ENCODE measurements around the gene PAPOLA. TPM values are rescaled to one million over a fixed set of nuclear protein-coding genes. Genes with fewer than 3 reads are reported as not detected.

Gene PAPOLA
- total and polyA plus RNA-seq, 4 donors, result 62.2 to 285 (median 96.2) TPM

DNA sequence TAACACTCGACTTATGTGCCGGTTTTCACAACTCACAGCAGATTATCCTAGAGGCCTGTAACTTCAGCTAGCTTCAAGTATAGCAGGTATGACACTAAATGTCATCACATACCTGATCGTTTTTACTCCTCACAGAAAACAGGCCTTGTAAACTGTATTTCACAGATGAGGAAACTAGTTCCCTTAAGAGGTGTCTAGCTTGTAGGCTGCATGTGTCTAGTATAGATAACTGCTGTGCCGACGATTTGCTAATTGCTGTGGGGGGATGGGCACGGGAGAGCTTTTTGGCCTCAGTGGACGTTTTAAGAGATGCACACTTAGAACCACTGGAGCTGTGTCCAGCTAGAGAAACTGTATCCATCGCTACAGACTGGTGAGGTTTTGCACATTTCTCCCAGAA lies 78.8 kb downstream of the PAPOLA start:
- Histone ChIP-seq H3K9me3 (ENCODE audit: control insufficient read depth in 4 of 4, insufficient read depth in 3 of 4, low read length in 3 of 4) (no peaks in the 10 kb centered on the region), H3K9ac (ENCODE audit: insufficient read depth in 1 of 2, low read length in 2 of 2) (no peak overlapping the region), H3K4me3 (no peak overlapping the region), H3K27me3 (ENCODE audit: control insufficient read depth in 3 of 3, insufficient read depth in 3 of 3, low read length in 2 of 3) (peaks cover 0 to 3% (median 0%) of the 10 kb centered on the region in 3 donors), H3K27ac (ENCODE audit: low read depth in 1 of 2, low read length in 1 of 2) (no peak overlapping the region), H3K36me3 (ENCODE audit: control insufficient read depth in 4 of 4, insufficient read depth in 4 of 4, low read length in 4 of 4) (no peaks in the 10 kb centered on the region), H3K4me1 (ENCODE audit: control insufficient read depth in 5 of 5, insufficient read depth in 5 of 5, low read length in 5 of 5) (peaks cover 0 to 26% (median 1%) of the 10 kb centered on the region in 5 donors)
- DNase-seq (no peak), ATAC-seq (ENCODE audit: insufficient read depth, low FRiP score) (no peak)
- TF ChIP-seq, protein P1, sequence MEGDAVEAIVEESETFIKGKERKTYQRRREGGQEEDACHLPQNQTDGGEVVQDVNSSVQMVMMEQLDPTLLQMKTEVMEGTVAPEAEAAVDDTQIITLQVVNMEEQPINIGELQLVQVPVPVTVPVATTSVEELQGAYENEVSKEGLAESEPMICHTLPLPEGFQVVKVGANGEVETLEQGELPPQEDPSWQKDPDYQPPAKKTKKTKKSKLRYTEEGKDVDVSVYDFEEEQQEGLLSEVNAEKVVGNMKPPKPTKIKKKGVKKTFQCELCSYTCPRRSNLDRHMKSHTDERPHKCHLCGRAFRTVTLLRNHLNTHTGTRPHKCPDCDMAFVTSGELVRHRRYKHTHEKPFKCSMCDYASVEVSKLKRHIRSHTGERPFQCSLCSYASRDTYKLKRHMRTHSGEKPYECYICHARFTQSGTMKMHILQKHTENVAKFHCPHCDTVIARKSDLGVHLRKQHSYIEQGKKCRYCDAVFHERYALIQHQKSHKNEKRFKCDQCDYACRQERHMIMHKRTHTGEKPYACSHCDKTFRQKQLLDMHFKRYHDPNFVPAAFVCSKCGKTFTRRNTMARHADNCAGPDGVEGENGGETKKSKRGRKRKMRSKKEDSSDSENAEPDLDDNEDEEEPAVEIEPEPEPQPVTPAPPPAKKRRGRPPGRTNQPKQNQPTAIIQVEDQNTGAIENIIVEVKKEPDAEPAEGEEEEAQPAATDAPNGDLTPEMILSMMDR (IDR thresholded peaks at IDR 0.05; ENCODE audit: control extremely low read depth, extremely low read depth), result no peak
- 73 to 83% methylated on average over 8 of the region's 8 CpGs for WGBS, 2 donors

DNA sequence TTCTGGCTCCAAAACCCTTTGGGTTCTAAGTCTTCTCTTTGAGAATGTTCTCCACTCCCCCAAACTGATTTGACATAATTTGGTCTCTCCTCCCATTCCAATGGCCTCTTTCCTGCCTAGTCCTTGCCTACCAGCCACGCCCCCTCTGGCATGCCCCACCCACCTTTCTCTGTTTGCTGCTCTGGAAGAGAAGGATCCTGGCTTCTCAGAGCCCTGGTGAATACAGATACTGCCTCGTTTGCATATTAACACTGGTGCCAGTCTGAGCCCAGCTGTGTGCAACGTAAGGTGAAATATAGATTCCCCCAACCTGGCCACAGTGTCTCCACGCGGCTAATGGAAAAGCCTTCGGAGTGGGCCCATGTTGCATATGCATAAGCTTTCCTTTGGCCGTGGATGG lies 79.7 kb downstream of the PAPOLA start:
- ATAC-seq (ENCODE audit: insufficient read depth, low FRiP score) (no peak), DNase-seq (no peak)
- no peaks in the 10 kb centered on the region for H3K36me3 ChIP-seq (ENCODE audit: control insufficient read depth in 4 of 4, insufficient read depth in 4 of 4, low read length in 4 of 4)
- peaks cover 0 to 34% (median 4%) of the 10 kb centered on the region in 5 donors for H3K4me1 ChIP-seq (ENCODE audit: control insufficient read depth in 5 of 5, insufficient read depth in 5 of 5, low read length in 5 of 5)
- no peak overlapping the region for H3K9ac ChIP-seq (ENCODE audit: insufficient read depth in 1 of 2, low read length in 2 of 2)
- H3K9me3 ChIP-seq (ENCODE audit: control insufficient read depth in 4 of 4, insufficient read depth in 3 of 4, low read length in 3 of 4), result no peaks in the 10 kb centered on the region
- peaks cover 0 to 3% (median 0%) of the 10 kb centered on the region in 3 donors for H3K27me3 ChIP-seq (ENCODE audit: control insufficient read depth in 3 of 3, insufficient read depth in 3 of 3, low read length in 2 of 3)
- H3K4me3 ChIP-seq, result no peak overlapping the region
- WGBS, 2 donors, result 84 to 94% methylated on average over 7 of the region's 7 CpGs
- TF ChIP-seq, protein P1 (IDR thresholded peaks at IDR 0.05; ENCODE audit: control extremely low read depth, extremely low read depth), result no peak
- H3K27ac ChIP-seq (ENCODE audit: low read depth in 1 of 2, low read length in 1 of 2), result no peak overlapping the region

DNA sequence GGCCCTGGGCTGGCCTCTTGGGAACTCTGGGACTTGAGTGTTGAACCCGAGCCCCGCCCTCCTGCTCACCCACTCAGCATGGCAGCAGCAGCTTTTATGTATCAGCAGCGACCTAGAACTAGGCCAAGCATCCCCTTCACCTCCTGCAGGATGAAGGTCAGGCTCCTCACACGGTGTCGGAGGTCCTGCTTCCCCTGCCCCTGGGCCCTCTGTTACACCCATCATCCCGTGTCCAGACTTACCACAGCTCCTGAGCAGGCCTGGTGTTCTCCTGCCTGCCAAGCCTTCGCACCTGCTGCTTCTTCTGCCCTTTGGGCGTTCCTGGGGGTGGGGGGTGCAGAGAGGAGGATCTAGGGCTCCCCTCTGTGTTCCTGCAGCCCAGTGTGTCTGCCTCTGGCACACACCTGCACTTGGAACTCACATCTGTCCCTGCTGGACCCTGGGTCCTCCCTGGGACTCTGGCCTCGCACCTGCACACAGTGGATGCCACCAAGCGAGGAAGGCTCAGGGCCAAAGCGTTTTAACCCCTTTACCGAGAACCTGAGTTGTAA lies 80.3 kb downstream of the PAPOLA start:
- Histone ChIP-seq H3K9me3 (ENCODE audit: control insufficient read depth in 4 of 4, insufficient read depth in 3 of 4, low read length in 3 of 4) (no peaks in the 10 kb centered on the region), H3K36me3 (ENCODE audit: control insufficient read depth in 4 of 4, insufficient read depth in 4 of 4, low read length in 4 of 4) (no peaks in the 10 kb centered on the region), H3K27me3 (ENCODE audit: control insufficient read depth in 3 of 3, insufficient read depth in 3 of 3, low read length in 2 of 3) (peaks cover 0 to 3% (median 0%) of the 10 kb centered on the region in 3 donors), H3K27ac (ENCODE audit: low read depth in 1 of 2, low read length in 1 of 2) (no peak overlapping the region), H3K4me1 (ENCODE audit: control insufficient read depth in 5 of 5, insufficient read depth in 5 of 5, low read length in 5 of 5) (peaks cover 0 to 40% (median 4%) of the 10 kb centered on the region in 5 donors), H3K9ac (ENCODE audit: insufficient read depth in 1 of 2, low read length in 2 of 2) (no peak overlapping the region), H3K4me3 (no peak overlapping the region)
- TF ChIP-seq, protein P1 (IDR thresholded peaks at IDR 0.05; ENCODE audit: control extremely low read depth, extremely low read depth), result no peak
- no peak for ATAC-seq (ENCODE audit: insufficient read depth, low FRiP score)
- DNase-seq, result no peak
- WGBS, 2 donors, result 79 to 85% methylated on average over 12 of the region's 12 CpGs

DNA sequence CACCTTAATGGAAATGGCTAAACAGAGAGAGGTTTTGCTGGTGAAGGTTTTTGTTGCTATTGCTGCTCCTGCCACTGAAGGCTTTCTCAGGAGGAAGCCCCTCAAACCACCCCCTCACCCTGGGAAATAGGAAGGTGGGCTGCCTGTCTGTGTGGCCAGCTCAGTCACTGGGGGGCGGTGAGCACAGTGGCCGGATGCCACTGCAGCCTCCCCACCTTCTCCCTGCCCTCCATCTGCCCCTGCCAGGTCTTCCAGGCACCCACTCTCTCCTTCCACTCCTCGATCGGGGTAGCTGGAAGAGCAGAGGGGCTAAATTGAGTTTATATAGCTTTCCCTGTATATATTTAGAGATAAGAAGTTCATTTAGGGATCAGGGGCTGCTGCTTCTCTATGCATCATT lies 80.8 kb downstream of the PAPOLA start:
- Histone ChIP-seq H3K9me3 (ENCODE audit: control insufficient read depth in 4 of 4, insufficient read depth in 3 of 4, low read length in 3 of 4) (no peaks in the 10 kb centered on the region), H3K9ac (ENCODE audit: insufficient read depth in 1 of 2, low read length in 2 of 2) (no peak overlapping the region), H3K27ac (ENCODE audit: low read depth in 1 of 2, low read length in 1 of 2) (no peak overlapping the region), H3K27me3 (ENCODE audit: control insufficient read depth in 3 of 3, insufficient read depth in 3 of 3, low read length in 2 of 3) (peaks cover 0 to 3% (median 0%) of the 10 kb centered on the region in 3 donors), H3K36me3 (ENCODE audit: control insufficient read depth in 4 of 4, insufficient read depth in 4 of 4, low read length in 4 of 4) (no peaks in the 10 kb centered on the region), H3K4me3 (no peak overlapping the region), H3K4me1 (ENCODE audit: control insufficient read depth in 5 of 5, insufficient read depth in 5 of 5, low read length in 5 of 5) (peaks cover 0 to 45% (median 4%) of the 10 kb centered on the region in 5 donors)
- TF ChIP-seq, protein P1 (IDR thresholded peaks at IDR 0.05; ENCODE audit: control extremely low read depth, extremely low read depth), result no peak
- DNase-seq, result no peak
- WGBS, 2 donors, result 63 to 84% methylated on average over 4 of the region's 4 CpGs
- ATAC-seq (ENCODE audit: insufficient read depth, low FRiP score), result no peak
